ENCODE measurements around the gene HLF.

The HLF gene

DNA sequence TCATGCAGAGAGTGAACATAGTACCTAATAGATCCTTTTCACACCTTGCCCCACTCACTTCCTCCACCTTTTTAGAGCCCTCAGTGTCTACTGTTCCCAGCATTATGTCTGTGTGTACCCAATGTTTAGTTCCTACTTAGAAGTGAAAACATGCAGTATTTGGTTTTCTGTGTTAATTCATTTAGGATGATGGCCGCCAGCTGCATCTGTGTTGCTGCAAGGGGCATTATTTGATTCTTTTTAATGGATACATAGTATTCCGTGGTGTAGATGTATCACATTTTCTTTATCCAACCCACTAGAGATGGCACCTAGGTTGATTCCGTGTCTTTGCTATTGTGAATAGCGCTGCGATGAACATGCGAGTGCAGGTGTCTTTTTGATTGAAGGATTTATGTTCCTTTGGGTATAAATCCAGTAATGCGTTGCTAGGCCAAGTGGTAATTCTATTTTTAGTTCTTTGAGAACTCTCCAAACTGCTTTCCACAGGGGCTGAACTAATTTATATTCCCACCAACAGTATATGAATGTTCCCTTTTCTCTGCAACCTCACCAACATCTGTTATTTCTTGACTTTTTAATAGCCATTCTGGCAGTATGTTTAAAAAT lies 47.1 kb downstream of the HLF start:
- TF ChIP-seq, protein P1, sequence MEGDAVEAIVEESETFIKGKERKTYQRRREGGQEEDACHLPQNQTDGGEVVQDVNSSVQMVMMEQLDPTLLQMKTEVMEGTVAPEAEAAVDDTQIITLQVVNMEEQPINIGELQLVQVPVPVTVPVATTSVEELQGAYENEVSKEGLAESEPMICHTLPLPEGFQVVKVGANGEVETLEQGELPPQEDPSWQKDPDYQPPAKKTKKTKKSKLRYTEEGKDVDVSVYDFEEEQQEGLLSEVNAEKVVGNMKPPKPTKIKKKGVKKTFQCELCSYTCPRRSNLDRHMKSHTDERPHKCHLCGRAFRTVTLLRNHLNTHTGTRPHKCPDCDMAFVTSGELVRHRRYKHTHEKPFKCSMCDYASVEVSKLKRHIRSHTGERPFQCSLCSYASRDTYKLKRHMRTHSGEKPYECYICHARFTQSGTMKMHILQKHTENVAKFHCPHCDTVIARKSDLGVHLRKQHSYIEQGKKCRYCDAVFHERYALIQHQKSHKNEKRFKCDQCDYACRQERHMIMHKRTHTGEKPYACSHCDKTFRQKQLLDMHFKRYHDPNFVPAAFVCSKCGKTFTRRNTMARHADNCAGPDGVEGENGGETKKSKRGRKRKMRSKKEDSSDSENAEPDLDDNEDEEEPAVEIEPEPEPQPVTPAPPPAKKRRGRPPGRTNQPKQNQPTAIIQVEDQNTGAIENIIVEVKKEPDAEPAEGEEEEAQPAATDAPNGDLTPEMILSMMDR (IDR thresholded peaks at IDR 0.05; ENCODE audit: low read length, missing control alignments) = no peak
- no peak for DNase-seq (ENCODE audit: low read depth)
- no peak overlapping the region for H3K4me3 ChIP-seq (replicated peaks; ENCODE audit: low read depth, low read length)

DNA sequence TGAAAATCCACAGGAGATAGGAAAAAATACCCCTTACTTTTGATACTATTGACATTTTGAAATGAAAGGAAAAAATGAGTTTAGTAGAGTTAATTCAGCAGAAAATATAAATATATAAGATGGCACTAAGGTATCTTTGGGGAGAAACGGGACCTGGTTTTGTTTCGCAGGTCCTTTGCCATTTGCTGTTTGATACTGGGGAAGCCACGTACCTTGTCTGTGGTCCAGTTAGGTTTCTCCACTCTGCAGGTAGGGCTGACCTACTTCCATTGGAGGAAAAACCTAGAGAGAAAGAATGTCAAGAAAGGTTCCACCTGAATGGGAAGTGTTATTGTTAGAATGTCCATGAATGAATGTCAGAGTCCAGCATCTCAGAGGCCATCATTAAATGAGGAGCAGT lies 48.1 kb downstream of the HLF start:
- H3K4me3 ChIP-seq (replicated peaks; ENCODE audit: low read depth, low read length) = no peak overlapping the region
- no peak for DNase-seq (ENCODE audit: low read depth)
- TF ChIP-seq, protein P1 (IDR thresholded peaks at IDR 0.05; ENCODE audit: low read length, missing control alignments) = no peak

DNA sequence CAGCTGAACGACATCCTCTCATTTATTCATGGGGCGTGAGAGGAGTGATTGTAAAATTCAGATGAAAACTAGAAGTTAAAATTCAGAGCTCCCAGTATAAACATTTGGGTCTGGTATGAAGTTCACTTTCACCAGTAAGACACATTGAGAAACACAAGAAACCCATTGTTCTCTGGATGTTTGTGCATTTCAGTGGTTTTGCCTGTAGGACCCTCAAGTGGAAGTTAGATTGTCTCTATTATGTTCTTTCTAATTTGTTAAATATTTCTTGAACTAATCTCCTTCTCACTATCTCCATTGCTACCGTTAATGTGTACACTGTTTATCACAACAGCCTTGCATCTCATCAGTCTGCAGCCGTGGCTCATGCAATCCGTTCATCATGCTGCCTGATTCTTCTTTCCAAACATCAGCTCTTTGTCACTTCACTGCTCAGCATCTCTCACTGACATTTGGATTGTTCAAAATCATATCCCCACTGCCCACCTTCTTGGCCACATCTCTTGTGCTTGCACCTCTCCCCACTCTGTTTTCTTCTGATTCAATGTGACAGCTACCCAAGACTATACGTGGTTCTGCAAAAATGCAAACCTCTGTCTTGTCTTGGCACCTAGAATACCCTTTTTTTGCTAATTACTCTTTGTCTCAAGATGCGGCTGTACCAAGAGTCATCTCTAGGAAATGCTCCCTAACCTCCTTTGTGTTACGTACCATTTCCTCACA lies 49.5 kb downstream of the HLF start:
- TF ChIP-seq, protein P1 (IDR thresholded peaks at IDR 0.05; ENCODE audit: low read length, missing control alignments) = no peak
- DNase-seq (ENCODE audit: low read depth) = no peak
- H3K4me3 ChIP-seq (replicated peaks; ENCODE audit: low read depth, low read length) = no peak overlapping the region

DNA sequence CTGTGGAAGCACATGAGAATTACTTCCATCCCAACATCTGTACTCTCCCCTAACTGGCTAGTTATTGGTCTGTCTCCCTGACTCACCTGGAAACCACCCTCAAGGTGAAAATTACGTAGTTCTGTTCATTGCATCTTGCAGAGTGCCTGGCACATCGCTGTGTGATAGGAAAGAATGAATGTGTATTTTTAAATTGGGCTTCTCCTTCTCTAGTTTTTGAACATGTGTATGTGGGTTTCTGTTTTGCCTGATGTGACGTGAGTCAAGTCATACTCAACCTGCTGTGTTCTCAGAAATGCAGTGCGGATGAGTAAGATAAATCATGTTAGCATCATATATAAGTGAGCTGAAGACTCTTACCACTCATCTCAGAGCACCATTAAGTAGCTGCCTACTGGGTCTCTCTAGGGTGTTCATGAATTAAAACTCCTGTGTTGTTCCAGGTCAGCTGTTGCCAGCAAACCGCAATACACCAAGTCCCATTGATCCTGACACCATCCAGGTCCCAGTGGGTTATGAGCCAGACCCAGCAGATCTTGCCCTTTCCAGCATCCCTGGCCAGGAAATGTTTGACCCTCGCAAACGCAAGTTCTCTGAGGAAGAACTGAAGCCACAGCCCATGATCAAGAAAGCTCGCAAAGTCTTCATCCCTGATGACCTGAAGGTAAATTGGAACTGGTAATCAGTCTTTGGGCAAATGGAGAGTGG lies 50.2 kb downstream of the HLF start:
- TF ChIP-seq, protein P1 (IDR thresholded peaks at IDR 0.05; ENCODE audit: low read length, missing control alignments) = no peak
- H3K4me3 ChIP-seq (replicated peaks; ENCODE audit: low read depth, low read length) = no peak overlapping the region
- DNase-seq (ENCODE audit: low read depth) = no peak

DNA sequence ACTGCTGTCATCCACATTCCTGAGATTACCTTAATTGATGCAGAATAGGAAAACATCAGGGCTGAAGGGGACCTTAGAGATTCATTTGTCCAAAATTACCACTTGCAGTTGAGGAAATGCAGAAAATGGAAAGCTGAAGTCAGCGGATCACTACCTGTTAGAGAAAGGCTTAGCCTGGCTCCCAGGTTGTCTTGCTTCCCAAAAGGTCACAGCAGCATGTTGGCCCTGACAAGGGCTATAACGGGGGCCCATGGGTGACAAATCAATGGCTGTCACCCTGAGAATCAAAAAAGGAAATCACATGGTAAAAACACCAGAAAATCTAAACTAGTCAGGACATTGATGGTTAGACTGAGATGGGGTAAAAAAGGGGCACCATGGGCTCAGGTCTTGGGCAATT lies 51.7 kb downstream of the HLF start:
- TF ChIP-seq, protein P1 (IDR thresholded peaks at IDR 0.05; ENCODE audit: low read length, missing control alignments) = no peak
- no peak overlapping the region for H3K4me3 ChIP-seq (replicated peaks; ENCODE audit: low read depth, low read length)
- DNase-seq (ENCODE audit: low read depth) = no peak

DNA sequence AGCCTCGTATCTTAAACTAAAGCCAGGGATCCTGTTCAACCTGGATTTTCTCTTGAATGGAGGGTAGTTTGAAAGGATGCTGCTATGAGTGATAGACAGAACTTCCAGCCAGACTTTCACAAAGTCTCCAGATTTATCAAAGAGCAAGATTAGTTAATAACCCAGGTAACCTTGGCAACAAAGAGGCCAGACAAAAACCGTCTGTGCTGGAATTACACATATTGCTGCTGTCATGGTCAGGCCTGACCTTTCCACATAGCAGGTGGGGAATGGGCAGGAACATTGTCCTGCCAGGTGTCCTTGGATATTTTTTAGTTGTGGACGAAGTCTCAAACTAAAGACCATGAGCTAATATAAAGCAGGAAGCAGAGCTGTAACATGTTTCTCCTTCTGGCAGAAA lies 52.5 kb downstream of the HLF start:
- H3K4me3 ChIP-seq (replicated peaks; ENCODE audit: low read depth, low read length) = no peak overlapping the region
- no peak for DNase-seq (ENCODE audit: low read depth)
- TF ChIP-seq, protein P1 (IDR thresholded peaks at IDR 0.05; ENCODE audit: low read length, missing control alignments) = no peak

All from fibroblast of pulmonary artery (primary cell).